ENCODE measurements around the gene HPS4.

HPS4 gene

DNA sequence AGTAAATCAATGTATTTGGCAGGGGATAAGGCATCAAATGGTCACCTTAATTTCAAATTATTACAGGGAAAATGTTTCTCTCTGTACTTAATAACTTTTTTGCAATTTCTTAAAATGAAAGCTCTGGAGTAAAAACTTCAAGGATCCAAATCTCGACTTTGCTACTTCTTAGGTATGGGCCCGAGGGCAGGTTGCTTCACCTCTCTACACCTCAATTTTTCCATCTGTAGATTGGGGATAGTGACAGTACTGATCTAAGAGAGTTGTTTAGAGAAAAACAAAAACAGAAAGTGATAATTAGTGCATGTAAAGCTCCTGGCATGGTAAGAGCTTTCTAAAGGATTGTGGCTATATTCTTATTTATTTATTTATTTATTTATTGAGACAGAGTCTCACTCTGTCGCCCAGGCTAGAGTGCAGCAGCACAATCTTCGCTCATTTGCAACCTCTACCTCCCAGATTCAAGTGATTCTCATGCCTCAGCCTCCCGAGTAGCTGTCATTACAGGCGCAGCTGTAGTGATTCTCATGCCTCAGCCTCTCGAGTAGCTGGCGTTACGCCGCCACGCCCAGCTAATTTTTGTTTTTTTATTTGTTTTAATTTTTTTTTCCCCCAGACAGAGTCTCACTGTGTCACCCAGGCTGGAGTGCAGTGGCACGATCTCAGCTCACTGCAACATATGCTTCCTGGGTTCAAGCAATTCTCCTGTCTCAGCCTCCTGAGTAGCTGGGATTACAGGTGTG lies 31.0 kb upstream of the HPS4 start:
- Histone ChIP-seq H3K9me3 (ENCODE audit: insufficient read depth, low read depth, low read length) (no peaks in the 10 kb centered on the region), H3K4me3 (ENCODE audit: low read length, poor library complexity, severe bottlenecking) (no peak overlapping the region), H3K27me3 (ENCODE audit: insufficient read depth, low read length, poor library complexity, severe bottlenecking) (no peaks in the 10 kb centered on the region), H3K4me1 (ENCODE audit: insufficient read depth, low read length, poor library complexity, severe bottlenecking) (peaks cover 25% of the 10 kb centered on the region), H4K20me1 (ENCODE audit: insufficient read depth, low read length, poor library complexity, severe bottlenecking) (peaks cover 10% of the 10 kb centered on the region), H2AFZ (ENCODE audit: low read length) (no peak overlapping the region), H3F3A (ENCODE audit: low read depth) (no peaks in the 10 kb centered on the region), H3K79me2 (ENCODE audit: insufficient read depth, low read length) (peaks cover 32% of the 10 kb centered on the region), H3K9ac (ENCODE audit: low read depth, low read length, poor library complexity, severe bottlenecking) (no peak overlapping the region), H3K4me2 (ENCODE audit: low read depth, low read length, poor library complexity, severe bottlenecking) (peak overlapping the region; percentile 83), H3K36me3 (ENCODE audit: insufficient read depth, low read length) (peaks cover 4% of the 10 kb centered on the region; the same call in 1 of the 2 replicates), H3K9me2 (replicated peaks; ENCODE audit: low read depth, low read length) (no peaks in the 10 kb centered on the region)
- TF ChIP-seq EZH2phosphoT487 (IDR thresholded peaks at IDR 0.05; ENCODE audit: borderline replicate concordance), result no peak
- no peak for TF ChIP-seq CTCF (conservative IDR thresholded peaks at IDR 0.05; ENCODE audit: low read length)

GRCh38 chr22:26513838-26514237 lies 30.3 kb upstream of the HPS4 start:
- Histone ChIP-seq H3K79me2 (ENCODE audit: insufficient read depth, low read length) (peaks cover 39% of the 10 kb centered on the region), H3K4me2 (ENCODE audit: low read depth, low read length, poor library complexity, severe bottlenecking) (peak overlapping the region; percentile 83), H3K9me3 (ENCODE audit: insufficient read depth, low read depth, low read length) (no peaks in the 10 kb centered on the region), H3K4me3 (ENCODE audit: low read length, poor library complexity, severe bottlenecking) (peak overlapping the region; percentile 91), H4K20me1 (ENCODE audit: insufficient read depth, low read length, poor library complexity, severe bottlenecking) (peaks cover 10% of the 10 kb centered on the region), H3K9me2 (replicated peaks; ENCODE audit: low read depth, low read length) (no peaks in the 10 kb centered on the region), H3K27me3 (ENCODE audit: insufficient read depth, low read length, poor library complexity, severe bottlenecking) (no peaks in the 10 kb centered on the region), H3K4me1 (ENCODE audit: insufficient read depth, low read length, poor library complexity, severe bottlenecking) (peaks cover 25% of the 10 kb centered on the region), H2AFZ (ENCODE audit: low read length) (no peak overlapping the region), H3K36me3 (ENCODE audit: insufficient read depth, low read length) (peaks cover 11% of the 10 kb centered on the region; the same call in 1 of the 2 replicates), H3K9ac (ENCODE audit: low read depth, low read length, poor library complexity, severe bottlenecking) (no peak overlapping the region), H3F3A (ENCODE audit: low read depth) (no peaks in the 10 kb centered on the region)
- no peak for TF ChIP-seq CTCF (conservative IDR thresholded peaks at IDR 0.05; ENCODE audit: low read length)
- no peak for TF ChIP-seq EZH2phosphoT487 (IDR thresholded peaks at IDR 0.05; ENCODE audit: borderline replicate concordance)

GRCh38 chr22:26512149-26512793 lies 28.7 kb upstream of the HPS4 start, which contains the start of gene TFIP11:
TFIP11 (minus strand) TSS chr22:26512473; CDS start chr22:26510272, 2,201 bp downstream.
- H3K79me2 ChIP-seq (ENCODE audit: insufficient read depth, low read length), result peaks cover 48% of the 10 kb centered on the region
- peak within 1 kb of the TSS; percentile 83 for H3K4me2 ChIP-seq (ENCODE audit: low read depth, low read length, poor library complexity, severe bottlenecking)
- H3F3A ChIP-seq (ENCODE audit: low read depth), result no peaks in the 10 kb centered on the region
- H4K20me1 ChIP-seq (ENCODE audit: insufficient read depth, low read length, poor library complexity, severe bottlenecking), result peaks cover 10% of the 10 kb centered on the region
- H2AFZ ChIP-seq (ENCODE audit: low read length), result peak within 1 kb of the TSS; percentile 91
- TF ChIP-seq CTCF (conservative IDR thresholded peaks at IDR 0.05; ENCODE audit: low read length) (no peak), EZH2phosphoT487 (IDR thresholded peaks at IDR 0.05; ENCODE audit: borderline replicate concordance) (no peak)
- H3K36me3 ChIP-seq (ENCODE audit: insufficient read depth, low read length), result peaks cover 21% of the 10 kb centered on the region; the same call in 1 of the 2 replicates
- peak within 1 kb of the TSS; percentile 91 for H3K4me3 ChIP-seq (ENCODE audit: low read length, poor library complexity, severe bottlenecking)
- H3K4me1 ChIP-seq (ENCODE audit: insufficient read depth, low read length, poor library complexity, severe bottlenecking), result peaks cover 25% of the 10 kb centered on the region
- H3K9me3 ChIP-seq (ENCODE audit: insufficient read depth, low read depth, low read length), result no peaks in the 10 kb centered on the region
- H3K9ac ChIP-seq (ENCODE audit: low read depth, low read length, poor library complexity, severe bottlenecking), result peak within 1 kb of the TSS; percentile 83
- no peaks in the 10 kb centered on the region for H3K27me3 ChIP-seq (ENCODE audit: insufficient read depth, low read length, poor library complexity, severe bottlenecking)
- no peaks in the 10 kb centered on the region for H3K9me2 ChIP-seq (replicated peaks; ENCODE audit: low read depth, low read length)
